GM21528 (cell line): ENCODE measurements around the gene CACNA1G.

ENCODE experiments used
- ATAC-seq: cut with Tn5 transposase; IDR thresholded peaks from one replicate; pipeline ENCODE4 v1.9.1; 2021; ENCODE audit warnings: mild to moderate bottlenecking, moderate library complexity; ENCODE audit not compliant: unreplicated experiment, low FRiP score

Gene CACNA1G

GRCh38 chr17:50642722-50643656 lies 82.5 kb downstream of the CACNA1G start:
- ATAC-seq = no peak

DNA sequence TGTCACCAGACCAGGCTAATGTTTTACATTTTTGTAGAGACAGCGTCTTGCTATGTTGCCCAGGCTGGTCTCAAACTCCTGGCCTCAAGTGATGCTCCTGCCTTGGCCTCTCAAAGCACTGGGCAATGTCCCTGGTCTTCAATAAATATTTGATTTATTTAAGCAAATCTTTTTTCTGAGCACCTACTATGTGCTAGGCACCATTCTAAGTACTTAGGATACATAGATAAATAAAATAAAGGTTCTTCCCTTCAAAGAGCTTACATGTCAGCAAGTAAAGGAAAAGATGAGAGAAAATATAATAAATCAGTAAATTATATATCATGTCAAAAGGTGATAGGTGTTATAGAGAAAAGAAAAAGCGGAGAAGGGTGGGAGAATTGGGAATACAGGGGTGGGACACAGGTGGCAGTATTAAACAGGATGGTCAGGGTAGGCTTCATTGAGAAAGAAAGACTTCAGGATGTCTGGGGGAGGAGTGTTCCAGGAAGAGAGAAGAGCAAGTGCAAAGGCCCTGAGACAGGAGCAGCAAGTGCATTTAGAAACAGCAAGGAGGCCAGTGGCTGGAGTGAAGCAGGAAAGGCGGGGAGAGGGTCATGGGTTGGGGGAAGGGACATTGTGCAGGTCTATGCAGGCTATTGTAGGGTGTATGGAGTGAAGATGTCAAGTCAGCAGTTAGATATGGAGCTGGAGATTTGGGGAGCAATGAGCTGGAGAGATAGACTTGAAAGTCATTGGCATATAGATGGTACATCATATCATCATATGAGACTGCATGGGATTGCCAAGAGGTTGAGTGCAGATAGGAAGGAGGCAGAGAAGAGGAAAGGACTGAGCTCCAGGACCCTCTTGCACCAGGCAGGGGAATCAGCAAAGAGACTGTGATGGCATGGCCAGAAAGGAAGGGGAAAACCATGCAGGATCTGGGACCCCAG lies 85.5 kb downstream of the CACNA1G start:
- no peak for ATAC-seq

GRCh38 chr17:50647187-50647586 lies 86.7 kb downstream of the CACNA1G start:
- ATAC-seq = no peak

- no peak for ATAC-seq
Measured at GRCh38 chr17:50649042-50649908, 88.8 kb downstream of the CACNA1G start.

DNA sequence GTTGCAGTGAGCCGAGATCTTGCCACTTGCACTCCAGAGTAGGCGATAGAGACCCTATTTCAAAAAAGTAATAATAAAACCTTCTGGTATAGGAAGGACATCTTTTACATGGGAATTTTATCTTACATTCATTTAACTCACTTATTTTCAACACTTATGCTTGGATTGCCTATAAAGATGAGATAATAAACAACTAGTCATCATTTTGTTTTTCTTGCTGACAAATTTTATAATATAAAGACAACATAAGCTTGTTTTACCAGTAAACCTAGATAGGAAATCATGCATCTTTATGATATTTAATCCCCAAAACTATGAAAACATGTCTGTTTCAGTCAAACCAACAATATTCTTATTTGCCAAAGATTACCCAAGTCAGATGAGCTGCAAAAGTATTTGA lies 91.1 kb downstream of the CACNA1G start:
- no peak for ATAC-seq

DNA sequence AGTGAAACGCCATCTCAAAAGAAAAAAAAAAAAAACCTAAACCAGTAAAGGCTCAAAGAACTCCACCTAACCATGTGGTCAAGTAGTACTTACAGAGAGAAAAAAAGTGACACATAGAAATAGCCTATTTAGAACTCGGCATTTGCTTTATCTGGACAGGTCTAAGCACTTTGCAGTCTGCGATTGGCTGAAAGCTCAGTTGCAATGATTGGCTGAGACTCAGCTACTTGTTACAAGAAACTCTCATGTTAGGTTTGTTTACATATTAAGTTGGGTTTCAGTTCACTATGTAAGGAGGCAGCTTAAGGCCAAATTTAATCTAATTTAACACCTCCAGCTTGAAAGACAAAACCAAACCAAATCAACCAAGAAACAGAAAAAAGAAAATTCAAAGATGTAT lies 93.2 kb downstream of the CACNA1G start:
- ATAC-seq = no peak

DNA sequence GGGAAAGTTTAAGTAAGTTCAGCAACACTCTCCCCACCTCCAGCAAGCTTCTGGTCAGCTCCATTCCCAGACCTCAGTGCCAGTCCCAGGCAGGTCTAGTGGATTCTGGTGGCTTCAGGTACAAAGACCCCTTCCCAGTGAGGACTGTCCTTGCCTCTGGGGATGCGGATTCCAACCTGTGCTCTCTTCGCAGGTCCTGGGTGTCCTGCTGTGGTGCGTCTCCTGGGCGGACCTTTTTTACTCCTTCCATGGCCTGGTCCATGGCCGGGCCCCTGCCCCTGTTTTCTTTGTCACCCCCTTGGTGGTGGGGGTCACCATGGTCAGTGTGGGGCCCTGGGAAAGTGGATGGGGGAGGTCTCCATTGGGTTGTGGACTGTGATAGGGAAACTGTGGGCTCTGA lies 96.0 kb downstream of the CACNA1G start:
- ATAC-seq = no peak

DNA sequence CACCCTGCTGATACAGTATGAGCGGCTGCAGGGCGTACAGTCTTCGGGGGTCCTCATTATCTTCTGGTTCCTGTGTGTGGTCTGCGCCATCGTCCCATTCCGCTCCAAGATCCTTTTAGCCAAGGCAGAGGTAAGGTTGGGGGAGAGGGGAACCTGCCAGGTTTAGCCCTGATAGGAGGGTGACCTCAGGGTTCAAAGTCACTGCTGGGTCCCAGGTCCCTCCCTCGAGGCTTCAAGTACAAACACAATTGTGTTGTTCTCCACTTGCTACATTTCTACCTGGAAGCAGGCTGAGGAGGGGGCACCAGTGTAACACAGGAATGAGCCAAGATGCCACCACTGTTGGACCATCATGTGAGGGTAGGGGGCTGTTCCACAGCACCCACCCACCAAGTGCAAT lies 96.5 kb downstream of the CACNA1G start:
- ATAC-seq = no peak

DNA sequence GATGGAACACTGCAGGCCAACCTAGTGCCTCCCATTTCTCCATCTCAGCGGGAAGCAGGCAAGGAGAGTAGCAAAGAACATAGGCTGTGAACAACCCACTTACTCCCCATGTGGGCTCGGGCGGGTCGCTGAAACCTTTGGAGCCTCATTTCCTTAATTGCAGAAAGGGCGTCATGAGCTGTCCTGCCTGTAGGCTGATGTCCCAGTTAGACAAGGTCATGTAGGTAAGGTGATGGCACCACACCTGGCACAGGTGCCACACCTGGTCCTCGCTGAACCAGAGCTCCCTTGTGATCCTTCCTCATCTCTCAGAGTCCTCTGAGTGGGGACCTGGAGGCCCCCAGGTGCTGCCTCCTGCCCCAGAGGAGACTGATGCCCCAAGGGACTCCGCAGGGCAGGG lies 97.1 kb downstream of the CACNA1G start:
- ATAC-seq = no peak

DNA sequence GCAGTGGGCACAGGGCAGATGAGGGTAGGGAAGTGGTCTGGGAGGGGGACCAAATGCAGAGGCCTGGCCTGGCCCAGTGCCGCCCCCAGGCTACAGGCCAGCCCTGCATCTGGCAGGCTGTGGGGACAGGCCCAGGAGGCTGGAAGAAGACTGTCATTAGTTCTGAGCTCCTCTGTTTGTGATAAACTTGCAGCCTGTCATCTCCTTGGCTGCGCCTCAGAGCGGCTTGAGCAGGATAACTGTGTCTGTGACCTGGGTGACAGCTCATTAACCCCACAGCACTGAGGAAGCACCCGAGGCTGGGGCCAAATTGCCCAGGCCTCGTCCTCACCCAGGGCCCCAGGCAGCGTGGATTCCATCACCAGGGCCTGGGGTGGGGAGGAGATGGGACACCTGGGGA lies 98.1 kb downstream of the CACNA1G start:
- ATAC-seq = no peak

DNA sequence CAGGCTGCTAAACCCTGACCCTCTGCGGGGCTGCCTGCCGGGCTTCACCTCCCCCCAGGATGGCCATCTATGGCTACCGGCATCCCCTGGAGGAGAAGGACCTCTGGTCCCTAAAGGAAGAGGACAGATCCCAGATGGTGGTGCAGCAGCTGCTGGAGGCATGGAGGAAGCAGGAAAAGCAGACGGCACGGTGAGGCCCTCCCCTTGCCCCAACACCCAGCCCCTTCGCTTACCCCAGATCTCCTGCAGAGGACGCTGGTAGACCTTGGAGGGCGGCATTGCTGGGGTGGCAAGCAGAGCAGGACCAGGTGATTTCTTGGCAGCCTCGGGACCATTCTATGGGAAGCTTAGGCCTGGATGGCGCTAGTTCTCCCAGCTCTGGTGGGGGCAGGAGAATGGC lies 98.7 kb downstream of the CACNA1G start:
- no peak for ATAC-seq

- ATAC-seq = no peak
Measured at GRCh38 chr17:50660042-50660886, 99.7 kb downstream of the CACNA1G start.

GRCh38 chr17:50660887-50661345 lies 100.4 kb downstream of the CACNA1G start:
- no peak for ATAC-seq

- ATAC-seq = no peak
Measured at GRCh38 chr17:50661348-50661747, 100.8 kb downstream of the CACNA1G start.

GRCh38 chr17:50661795-50662391 lies 101.4 kb downstream of the CACNA1G start:
- no peak for ATAC-seq

DNA sequence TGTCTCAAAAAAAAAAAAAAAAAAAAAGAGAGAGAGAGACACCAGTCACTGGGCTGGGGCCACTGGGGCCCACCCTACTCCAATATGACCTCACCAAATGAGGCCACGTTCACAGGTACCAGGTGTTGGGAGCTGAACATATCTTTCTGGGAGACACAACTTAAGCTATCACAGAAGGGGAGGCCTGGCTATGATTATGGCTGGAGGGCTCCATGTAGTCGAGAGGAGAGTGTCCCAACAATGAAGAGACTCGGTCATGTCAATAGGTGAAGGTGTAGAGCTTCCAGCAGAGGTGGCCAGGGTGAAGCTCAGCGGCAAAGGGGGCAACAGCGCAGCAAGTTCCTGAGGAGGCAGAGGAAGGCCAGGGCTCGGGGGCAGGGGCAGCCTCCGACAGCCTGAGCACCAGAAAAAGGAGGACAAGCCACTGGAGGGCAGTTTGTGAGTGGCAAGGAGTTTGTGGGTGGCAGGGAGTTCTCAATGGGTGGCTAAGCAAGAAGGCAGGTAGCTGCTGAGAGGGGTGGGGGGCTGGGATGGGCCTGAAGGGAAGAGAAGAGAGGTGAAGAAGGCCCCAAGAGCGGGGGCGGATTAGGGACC lies 102.2 kb downstream of the CACNA1G start:
- no peak for ATAC-seq

DNA sequence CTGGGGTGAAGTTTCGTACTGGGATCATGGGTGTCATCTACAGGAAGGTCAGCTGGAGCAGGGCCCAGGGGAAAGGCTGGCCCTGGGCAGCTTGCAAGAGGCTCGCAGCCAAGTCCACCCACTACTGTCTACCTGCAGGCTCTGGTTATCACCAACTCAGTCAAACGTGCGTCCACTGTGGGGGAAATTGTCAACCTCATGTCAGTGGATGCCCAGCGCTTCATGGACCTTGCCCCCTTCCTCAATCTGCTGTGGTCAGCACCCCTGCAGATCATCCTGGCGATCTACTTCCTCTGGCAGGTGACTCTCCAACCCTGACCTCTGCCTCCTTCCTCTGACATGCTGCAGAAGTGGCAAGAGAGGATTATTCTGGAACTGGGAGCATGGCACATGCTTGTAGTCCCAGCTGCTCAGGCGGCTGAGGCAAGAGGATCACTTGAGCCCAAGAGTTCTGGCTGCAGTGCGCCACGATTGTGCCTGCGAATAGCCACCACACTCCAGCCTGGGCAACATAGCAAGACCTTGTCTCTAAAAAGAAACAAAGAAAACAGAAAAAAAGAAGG lies 103.4 kb downstream of the CACNA1G start:
- no peak for ATAC-seq

DNA sequence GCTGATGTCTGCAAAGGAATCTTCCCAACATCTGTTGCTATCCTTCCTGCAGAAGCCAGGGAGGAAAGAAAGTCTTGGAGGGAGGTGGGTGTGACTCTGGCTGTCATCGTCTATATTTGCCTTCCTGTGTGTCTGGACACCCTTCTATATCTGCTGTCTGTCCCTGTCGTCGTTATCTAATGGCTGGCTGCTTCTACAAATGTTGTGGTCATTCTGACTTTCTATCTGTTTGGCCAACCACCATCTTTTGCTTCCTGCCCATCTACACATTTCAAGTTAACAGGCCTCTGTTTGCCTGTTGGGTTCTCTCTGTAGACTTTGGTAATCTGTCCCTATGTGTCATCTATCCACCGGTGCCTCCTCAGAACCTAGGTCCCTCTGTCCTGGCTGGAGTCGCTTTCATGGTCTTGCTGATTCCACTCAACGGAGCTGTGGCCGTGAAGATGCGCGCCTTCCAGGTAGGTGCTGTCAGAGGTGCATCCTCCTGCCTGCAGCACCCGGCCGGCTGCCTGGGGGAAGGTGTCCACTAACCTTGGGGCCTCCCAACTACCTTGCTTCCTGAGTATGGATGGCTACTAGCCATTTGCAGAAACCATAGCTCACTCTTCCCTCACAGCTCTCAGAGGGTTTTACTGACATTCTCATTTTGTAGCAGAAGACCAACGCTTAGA lies 104.4 kb downstream of the CACNA1G start:
- ATAC-seq = no peak
